GM23338 (cell line): ENCODE data around the gene CACNA1D. TPM values are rescaled to one million over a fixed set of nuclear protein-coding genes. Genes with fewer than 3 reads are reported as not detected.

Source experiments
- ATAC-seq: fragments of 200-7000 bp; cut with Tn5 transposase; 3 replicates; pipeline ENCODE4 v1.9.1; 2020
- DNase-seq: peaks from one replicate; pipeline ENCODE4 v3.0.0-alpha.2; 2015; ENCODE audit warnings: low spot score
- H2AFZ ChIP-seq: fragments of 200-600 bp; sonication (generic); 2 replicates; pipeline ENCODE4 v1.8.0; 2016; ENCODE audit warnings: antibody characterized with exemption, mild to moderate bottlenecking, moderate library complexity
- H3F3A ChIP-seq: fragments of 200-600 bp; sonication (generic); replicated peaks from 2 replicates; pipeline ENCODE4 v1.8.0; 2017; ENCODE audit warnings: antibody characterized with exemption, mixed run types, low read depth
- H3K27ac ChIP-seq: fragments of 200-600 bp; sonication (generic); 2 replicates; pipeline ENCODE4 v1.6.1; 2016; ENCODE audit warnings: low read depth
- H3K27me3 ChIP-seq: fragments of 200-600 bp; sonication (generic); 2 replicates; pipeline ENCODE4 v1.8.0; 2016; ENCODE audit warnings: mild to moderate bottlenecking, mixed run types, moderate library complexity; ENCODE audit not compliant: insufficient read depth
- H3K36me3 ChIP-seq: fragments of 200-600 bp; sonication (generic); 2 replicates; pipeline ENCODE4 v1.8.0; 2016; ENCODE audit warnings: mild to moderate bottlenecking; ENCODE audit not compliant: insufficient read depth
- H3K4me1 ChIP-seq: fragments of 200-600 bp; sonication (generic); 2 replicates; pipeline ENCODE4 v1.8.0; 2016; ENCODE audit warnings: mild to moderate bottlenecking, moderate library complexity; ENCODE audit not compliant: insufficient read depth
- H3K4me2 ChIP-seq: fragments of 200-600 bp; sonication (generic); 2 replicates; pipeline ENCODE4 v1.7.1; 2017; ENCODE audit warnings: mixed run types
- H3K4me3 ChIP-seq: fragments of 200-600 bp; sonication (generic); 2 replicates; pipeline ENCODE4 v1.6.1; 2016; ENCODE audit warnings: mixed run types
- H3K79me2 ChIP-seq: fragments of 200-600 bp; sonication (generic); replicated peaks from 2 replicates; pipeline ENCODE4 v1.8.0; 2017; ENCODE audit warnings: mild to moderate bottlenecking; ENCODE audit not compliant: insufficient read depth
- H3K9me2 ChIP-seq: fragments of 200-600 bp; sonication (generic); 2 replicates; pipeline ENCODE4 v1.8.0; 2017; ENCODE audit not compliant: insufficient read depth
- H4K20me1 ChIP-seq: fragments of 200-600 bp; sonication (generic); replicated peaks from 2 replicates; pipeline ENCODE4 v1.8.0; 2017; ENCODE audit warnings: mild to moderate bottlenecking; ENCODE audit not compliant: insufficient read depth
- H3K27ac Mint-ChIP-seq: 2 replicates; pipeline ENCODE4 v1.8.0; 2020; ENCODE audit warnings: inconsistent platforms, mild to moderate bottlenecking, moderate library complexity, mixed read lengths
- H3K27me3 Mint-ChIP-seq: 3 replicates; pipeline ENCODE4 v1.8.0; 2022; ENCODE audit warnings: low read depth, mild to moderate bottlenecking, moderate library complexity, mixed read lengths, inconsistent platforms; ENCODE audit not compliant: insufficient read depth, poor library complexity
- H3K36me3 Mint-ChIP-seq: 3 replicates; pipeline ENCODE4 v1.8.0; 2021; ENCODE audit warnings: low read depth, mild to moderate bottlenecking, inconsistent platforms, moderate library complexity, mixed read lengths
- H3K4me1 Mint-ChIP-seq: 3 replicates; pipeline ENCODE4 v1.8.0; 2020; ENCODE audit warnings: mild to moderate bottlenecking, inconsistent platforms, mixed read lengths
- H3K4me3 Mint-ChIP-seq: 3 replicates; pipeline ENCODE4 v1.8.0; 2021; ENCODE audit warnings: moderate library complexity, mild to moderate bottlenecking, inconsistent platforms, mixed read lengths
- H3K9me3 Mint-ChIP-seq: 3 replicates; pipeline ENCODE4 v1.8.0; 2020; ENCODE audit warnings: moderate library complexity, mild to moderate bottlenecking, inconsistent platforms, mixed read lengths
- CREB1 ChIP-seq: fragments of 250-450 bp; sonication (Bioruptor Pico); IDR thresholded peaks from 2 replicates; pipeline ENCODE4 v1.5.0; 2020; ENCODE audit warnings: low read depth, mild to moderate bottlenecking, moderate library complexity
- ETS1 ChIP-seq: IDR thresholded peaks from 2 replicates; pipeline ENCODE4 v1.6.1; 2016; ENCODE audit warnings: antibody characterized with exemption
- EZH2 ChIP-seq: fragments of 200-600 bp; sonication (generic); IDR thresholded peaks from one replicate; pipeline ENCODE4 v1.8.0; 2017; ENCODE audit warnings: antibody characterized with exemption, mild to moderate bottlenecking, low read depth; ENCODE audit not compliant: unreplicated experiment
- EZH2phosphoT487 ChIP-seq: fragments of 200-600 bp; sonication (generic); IDR thresholded peaks from one replicate; pipeline ENCODE4 v1.8.1; 2018; ENCODE audit warnings: antibody characterized with exemption; ENCODE audit not compliant: unreplicated experiment
- JUNB ChIP-seq: IDR thresholded peaks from one replicate; pipeline ENCODE4 v1.6.1; 2016; ENCODE audit warnings: antibody characterized with exemption; ENCODE audit not compliant: unreplicated experiment
- NANOG ChIP-seq: IDR thresholded peaks from 2 replicates; pipeline ENCODE4 v1.6.1; 2016; ENCODE audit warnings: antibody characterized with exemption, borderline replicate concordance
- POLR2AphosphoS5 ChIP-seq: IDR thresholded peaks from 2 replicates; pipeline ENCODE4 v1.6.1; 2016; ENCODE audit warnings: antibody characterized with exemption, low read depth
- STAT1 ChIP-seq: IDR thresholded peaks from one replicate; pipeline ENCODE4 v1.6.1; 2016; ENCODE audit warnings: antibody characterized with exemption; ENCODE audit not compliant: unreplicated experiment
- ZNF114 ChIP-seq: fragments of 250-450 bp; sonication (Bioruptor Pico); IDR thresholded peaks from 2 replicates; pipeline ENCODE4 v1.5.0; 2020; ENCODE audit warnings: mild to moderate bottlenecking, moderate library complexity
- ZNF331 ChIP-seq: fragments of 250-450 bp; sonication (Bioruptor Pico); IDR thresholded peaks from 2 replicates; pipeline ENCODE4 v1.5.0; 2020; ENCODE audit warnings: low read depth, mild to moderate bottlenecking, moderate library complexity
- ZNF462 ChIP-seq: fragments of 250-450 bp; sonication (Bioruptor Pico); IDR thresholded peaks from 2 replicates; pipeline ENCODE4 v1.5.0; 2020; ENCODE audit warnings: mild to moderate bottlenecking, moderate library complexity
- polyA plus RNA-seq: library from polyadenylated mRNA; unstranded; fragments of >200 nt; fragmentation: Nextera tagmentation; extraction: Ambion mirVana; gene quantifications from 2 replicates; pipeline ENCODE4 v1.2.1, GENCODE V29; 2016
- total RNA-seq: library from RNA; depleted of rRNA; stranded (reverse); fragments of >200 nt; shearing (Covaris generic); gene quantifications from 2 replicates; pipeline ENCODE4 v1.2.3, GENCODE V29; 2014
- TF ChIP-seq, protein P1 (sequence below): IDR thresholded peaks from one replicate; pipeline ENCODE4 v1.6.1; 2018; ENCODE audit warnings: antibody characterized with exemption; ENCODE audit not compliant: unreplicated experiment
- TF ChIP-seq, protein P2 (sequence below), 2 experiments: fragments of 200-600 bp in 1 of 2; sonication (generic) in 1 of 2; conservative IDR thresholded peaks; 2 replicates each; pipeline versions ENCODE4 v1.5.1 to v1.6.1; 2016 to 2017; ENCODE audit warnings: antibody characterized with exemption in 2 of 2, low read depth in 2 of 2, mild to moderate bottlenecking in 2 of 2, moderate library complexity in 1 of 2

CACNA1D gene
- total and polyA plus RNA-seq, 2 experiments from 2014 or later = 1.7 to 1.8 TPM

DNA sequence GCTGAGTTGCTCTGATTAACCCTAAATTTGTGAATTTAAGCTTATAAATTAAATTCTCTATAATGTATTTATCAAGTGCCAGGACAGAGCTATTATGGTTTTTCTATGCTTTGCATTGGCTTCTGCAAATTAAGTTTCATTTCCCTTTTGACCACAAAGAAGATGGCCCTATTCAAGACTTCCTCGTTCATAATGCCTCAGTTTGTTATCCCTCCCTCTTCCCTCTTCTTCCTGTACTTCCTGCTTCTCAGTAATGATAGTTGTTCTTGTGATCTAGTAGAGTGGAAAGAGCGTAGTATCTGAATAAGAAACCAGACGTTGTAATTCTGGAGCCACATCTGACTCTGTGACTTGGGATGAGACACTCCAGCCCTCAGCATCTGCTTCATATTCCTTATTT, 118.7 kb downstream of the CACNA1D start:
- Histone ChIP-seq H3F3A (no peaks in the 10 kb centered on the region), H3K27ac (no peak overlapping the region), H3K36me3 (no peaks in the 10 kb centered on the region), H3K4me1 (peaks cover 9% of the 10 kb centered on the region), H3K79me2 (no peaks in the 10 kb centered on the region), H4K20me1 (no peaks in the 10 kb centered on the region), H2AFZ (no peak overlapping the region), H3K27me3 (no peaks in the 10 kb centered on the region), H3K9me2 (no peaks in the 10 kb centered on the region), H3K4me3 (no peak overlapping the region), H3K4me2 (no peak overlapping the region)
- Mint-ChIP-seq H3K4me3 (no peak overlapping the region), H3K27ac (no peak overlapping the region), H3K9me3 (peaks cover 3% of the 10 kb centered on the region; the same call in 1 of the 3 replicates), H3K4me1 (peaks cover 16% of the 10 kb centered on the region), H3K27me3 (peaks cover 2% of the 10 kb centered on the region), H3K36me3 (no peaks in the 10 kb centered on the region)
- TF ChIP-seq, protein P1, sequence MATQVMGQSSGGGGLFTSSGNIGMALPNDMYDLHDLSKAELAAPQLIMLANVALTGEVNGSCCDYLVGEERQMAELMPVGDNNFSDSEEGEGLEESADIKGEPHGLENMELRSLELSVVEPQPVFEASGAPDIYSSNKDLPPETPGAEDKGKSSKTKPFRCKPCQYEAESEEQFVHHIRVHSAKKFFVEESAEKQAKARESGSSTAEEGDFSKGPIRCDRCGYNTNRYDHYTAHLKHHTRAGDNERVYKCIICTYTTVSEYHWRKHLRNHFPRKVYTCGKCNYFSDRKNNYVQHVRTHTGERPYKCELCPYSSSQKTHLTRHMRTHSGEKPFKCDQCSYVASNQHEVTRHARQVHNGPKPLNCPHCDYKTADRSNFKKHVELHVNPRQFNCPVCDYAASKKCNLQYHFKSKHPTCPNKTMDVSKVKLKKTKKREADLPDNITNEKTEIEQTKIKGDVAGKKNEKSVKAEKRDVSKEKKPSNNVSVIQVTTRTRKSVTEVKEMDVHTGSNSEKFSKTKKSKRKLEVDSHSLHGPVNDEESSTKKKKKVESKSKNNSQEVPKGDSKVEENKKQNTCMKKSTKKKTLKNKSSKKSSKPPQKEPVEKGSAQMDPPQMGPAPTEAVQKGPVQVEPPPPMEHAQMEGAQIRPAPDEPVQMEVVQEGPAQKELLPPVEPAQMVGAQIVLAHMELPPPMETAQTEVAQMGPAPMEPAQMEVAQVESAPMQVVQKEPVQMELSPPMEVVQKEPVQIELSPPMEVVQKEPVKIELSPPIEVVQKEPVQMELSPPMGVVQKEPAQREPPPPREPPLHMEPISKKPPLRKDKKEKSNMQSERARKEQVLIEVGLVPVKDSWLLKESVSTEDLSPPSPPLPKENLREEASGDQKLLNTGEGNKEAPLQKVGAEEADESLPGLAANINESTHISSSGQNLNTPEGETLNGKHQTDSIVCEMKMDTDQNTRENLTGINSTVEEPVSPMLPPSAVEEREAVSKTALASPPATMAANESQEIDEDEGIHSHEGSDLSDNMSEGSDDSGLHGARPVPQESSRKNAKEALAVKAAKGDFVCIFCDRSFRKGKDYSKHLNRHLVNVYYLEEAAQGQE = no peak
- no peak for TF ChIP-seq EZH2phosphoT487
- no peak for TF ChIP-seq ZNF114
- TF ChIP-seq ETS1 = no peak
- TF ChIP-seq NANOG = no peak
- TF ChIP-seq, protein P2, sequence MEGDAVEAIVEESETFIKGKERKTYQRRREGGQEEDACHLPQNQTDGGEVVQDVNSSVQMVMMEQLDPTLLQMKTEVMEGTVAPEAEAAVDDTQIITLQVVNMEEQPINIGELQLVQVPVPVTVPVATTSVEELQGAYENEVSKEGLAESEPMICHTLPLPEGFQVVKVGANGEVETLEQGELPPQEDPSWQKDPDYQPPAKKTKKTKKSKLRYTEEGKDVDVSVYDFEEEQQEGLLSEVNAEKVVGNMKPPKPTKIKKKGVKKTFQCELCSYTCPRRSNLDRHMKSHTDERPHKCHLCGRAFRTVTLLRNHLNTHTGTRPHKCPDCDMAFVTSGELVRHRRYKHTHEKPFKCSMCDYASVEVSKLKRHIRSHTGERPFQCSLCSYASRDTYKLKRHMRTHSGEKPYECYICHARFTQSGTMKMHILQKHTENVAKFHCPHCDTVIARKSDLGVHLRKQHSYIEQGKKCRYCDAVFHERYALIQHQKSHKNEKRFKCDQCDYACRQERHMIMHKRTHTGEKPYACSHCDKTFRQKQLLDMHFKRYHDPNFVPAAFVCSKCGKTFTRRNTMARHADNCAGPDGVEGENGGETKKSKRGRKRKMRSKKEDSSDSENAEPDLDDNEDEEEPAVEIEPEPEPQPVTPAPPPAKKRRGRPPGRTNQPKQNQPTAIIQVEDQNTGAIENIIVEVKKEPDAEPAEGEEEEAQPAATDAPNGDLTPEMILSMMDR (conservative IDR thresholded peaks at IDR 0.05; ENCODE audit: low read depth in 2 of 2) = no peak
- no peak for TF ChIP-seq POLR2AphosphoS5
- TF ChIP-seq CREB1 (CRISPR knock-in tag) = no peak
- TF ChIP-seq STAT1 = no peak
- no peak for TF ChIP-seq ZNF331
- no peak for TF ChIP-seq JUNB
- no peak for TF ChIP-seq EZH2
- no peak for TF ChIP-seq ZNF462 (CRISPR knock-in tag)
- no peak for ATAC-seq
- DNase-seq = no peak
